Measurements from ENCODE around the gene TMEM126A.
"Not testable (repeated sequence)": the region's sequence is repeated elsewhere in the genome, so short reads cannot be mapped to it uniquely, and the experiment has no call there.

The TMEM126A gene

DNA sequence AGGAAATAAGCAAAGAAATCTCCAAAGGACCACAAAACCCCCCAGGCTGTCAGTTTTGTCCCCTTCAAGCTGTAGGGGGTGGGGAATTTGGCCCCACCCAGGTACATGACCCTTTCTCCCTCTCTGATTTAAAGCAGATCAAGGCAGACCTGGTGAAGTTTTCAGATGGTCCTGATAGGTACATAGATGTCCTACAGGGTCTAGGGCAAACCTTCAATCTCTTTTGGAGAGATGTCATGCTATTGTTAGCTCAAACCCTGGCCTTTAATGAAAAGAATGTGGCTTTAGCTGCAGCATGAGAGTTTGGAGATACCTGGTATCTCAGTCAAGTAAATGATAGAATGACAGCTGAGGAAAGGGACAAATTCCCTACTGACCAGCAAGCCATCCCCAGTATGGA lies 39.1 kb upstream of the TMEM126A start:
- not testable (repeated sequence) for H2BK120ac ChIP-seq (ENCODE audit: low read depth, low read length); H3K18ac ChIP-seq (ENCODE audit: low read length); H2BK15ac ChIP-seq (replicated peaks; ENCODE audit: low read depth); H4K5ac ChIP-seq (ENCODE audit: low read length); H2AK5ac ChIP-seq (ENCODE audit: low read length); H3K4me1 ChIP-seq (ENCODE audit: control insufficient read depth, low read depth, low read length); H3K36me3 ChIP-seq (ENCODE audit: control insufficient read depth, insufficient read depth, low read length); H3K23ac ChIP-seq (ENCODE audit: low read length); H3K27me3 ChIP-seq (ENCODE audit: insufficient read depth, low read length, poor library complexity); H3K79me2 ChIP-seq (ENCODE audit: control insufficient read depth, insufficient read depth, low read length); H2BK5ac ChIP-seq (ENCODE audit: low read length); DNase-seq; H4K8ac ChIP-seq (ENCODE audit: low read depth, low read length); H3K9ac ChIP-seq (ENCODE audit: low read length); H3K27ac ChIP-seq (ENCODE audit: low read depth, low read length); H3K56ac ChIP-seq (ENCODE audit: low read length); H3K4ac ChIP-seq (ENCODE audit: low read depth, low read length); H3K4me2 ChIP-seq (ENCODE audit: low read length); H3K79me1 ChIP-seq (ENCODE audit: low read length); H3K4me3 ChIP-seq (ENCODE audit: low read length)

DNA sequence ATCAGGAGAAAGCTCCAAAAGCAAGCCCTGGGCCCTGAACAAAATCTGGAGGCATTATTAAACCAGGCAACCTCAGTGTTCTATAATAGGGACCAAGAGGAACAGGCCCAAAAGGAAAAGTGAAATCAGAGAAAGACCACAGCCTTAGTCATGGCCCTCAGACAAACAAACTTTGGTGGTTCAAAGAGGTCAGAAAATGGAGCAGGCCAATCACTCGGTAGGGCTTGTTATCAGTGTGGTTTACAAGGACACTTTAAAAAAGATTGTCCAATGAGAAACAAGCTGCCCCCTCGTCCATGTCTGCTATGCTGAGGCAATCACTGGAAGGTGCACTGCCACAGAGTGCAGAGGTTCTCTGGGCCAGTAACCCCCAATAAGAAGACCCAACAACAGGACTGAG lies 38.5 kb upstream of the TMEM126A start:
- not testable (repeated sequence) for H2BK5ac ChIP-seq (ENCODE audit: low read length); DNase-seq; H2AK5ac ChIP-seq (ENCODE audit: low read length); H2BK120ac ChIP-seq (ENCODE audit: low read depth, low read length); H3K4me2 ChIP-seq (ENCODE audit: low read length); H2BK15ac ChIP-seq (replicated peaks; ENCODE audit: low read depth); H3K9ac ChIP-seq (ENCODE audit: low read length); H3K4ac ChIP-seq (ENCODE audit: low read depth, low read length); H3K23ac ChIP-seq (ENCODE audit: low read length); H3K79me1 ChIP-seq (ENCODE audit: low read length); H3K4me1 ChIP-seq (ENCODE audit: control insufficient read depth, low read depth, low read length); H4K5ac ChIP-seq (ENCODE audit: low read length); H4K8ac ChIP-seq (ENCODE audit: low read depth, low read length); H3K27me3 ChIP-seq (ENCODE audit: insufficient read depth, low read length, poor library complexity); H3K36me3 ChIP-seq (ENCODE audit: control insufficient read depth, insufficient read depth, low read length); H3K27ac ChIP-seq (ENCODE audit: low read depth, low read length); H3K18ac ChIP-seq (ENCODE audit: low read length); H3K4me3 ChIP-seq (ENCODE audit: low read length); H3K79me2 ChIP-seq (ENCODE audit: control insufficient read depth, insufficient read depth, low read length); H3K56ac ChIP-seq (ENCODE audit: low read length)
- no CpG with 5 or more reads among the region's 2 CpGs for WGBS (ENCODE audit: extremely low coverage, insufficient coverage, low lambda C conversion rate)

DNA sequence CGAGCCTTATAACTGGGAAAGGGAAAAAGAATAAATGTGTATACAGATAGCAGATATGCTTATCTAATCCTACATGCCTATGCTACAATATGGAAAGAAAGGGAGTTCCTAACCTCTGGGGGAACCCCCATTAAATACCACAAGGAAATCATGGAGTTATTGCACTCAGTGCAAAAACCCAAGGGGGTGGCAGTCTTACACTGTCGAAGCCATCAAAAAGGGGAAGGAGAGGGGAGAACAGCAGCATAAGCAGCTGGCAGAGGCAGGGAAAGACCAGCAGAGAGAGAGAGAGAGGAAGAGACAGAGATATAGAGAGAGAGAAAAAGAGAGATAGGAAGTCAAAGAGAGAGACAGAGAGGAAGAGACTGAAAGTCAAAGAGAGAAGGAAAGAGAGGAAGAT lies 36.1 kb upstream of the TMEM126A start:
- H3K27me3 ChIP-seq (ENCODE audit: insufficient read depth, low read length, poor library complexity); H3K18ac ChIP-seq (ENCODE audit: low read length); H3K36me3 ChIP-seq (ENCODE audit: control insufficient read depth, insufficient read depth, low read length); H4K5ac ChIP-seq (ENCODE audit: low read length); H3K4me2 ChIP-seq (ENCODE audit: low read length); H3K79me1 ChIP-seq (ENCODE audit: low read length); H2BK5ac ChIP-seq (ENCODE audit: low read length); H2BK120ac ChIP-seq (ENCODE audit: low read depth, low read length); H4K8ac ChIP-seq (ENCODE audit: low read depth, low read length); H3K56ac ChIP-seq (ENCODE audit: low read length); H3K4ac ChIP-seq (ENCODE audit: low read depth, low read length); H3K4me1 ChIP-seq (ENCODE audit: control insufficient read depth, low read depth, low read length); H2AK5ac ChIP-seq (ENCODE audit: low read length); DNase-seq; H3K9ac ChIP-seq (ENCODE audit: low read length); H3K23ac ChIP-seq (ENCODE audit: low read length); H2BK15ac ChIP-seq (replicated peaks; ENCODE audit: low read depth); H3K4me3 ChIP-seq (ENCODE audit: low read length); H3K27ac ChIP-seq (ENCODE audit: low read depth, low read length); H3K79me2 ChIP-seq (ENCODE audit: control insufficient read depth, insufficient read depth, low read length): not testable (repeated sequence)
- WGBS (ENCODE audit: extremely low coverage, insufficient coverage, low lambda C conversion rate): no CpG with 5 or more reads among the region's 2 CpGs

DNA sequence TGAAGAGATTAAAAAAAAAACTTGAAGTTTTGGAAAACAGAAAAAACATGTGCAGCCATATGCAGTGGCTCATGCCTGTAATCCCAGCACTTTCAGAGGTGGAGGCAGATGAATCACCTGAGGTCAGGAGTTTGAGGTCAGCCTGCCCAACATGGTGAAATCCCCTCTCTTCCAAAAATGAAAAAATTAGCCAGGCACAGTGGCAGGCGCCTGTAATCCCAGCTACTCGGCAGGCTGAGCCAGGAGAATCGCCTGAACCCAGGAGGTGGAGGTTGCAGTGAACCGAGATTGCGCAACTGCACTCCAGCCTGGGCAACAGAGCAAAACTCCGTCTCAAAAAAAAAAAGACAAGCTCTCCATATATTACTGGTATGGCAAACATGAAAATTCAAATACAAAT lies 28.3 kb upstream of the TMEM126A start:
- Histone ChIP-seq H4K5ac (ENCODE audit: low read length) (no peak overlapping the region), H3K79me1 (ENCODE audit: low read length) (no peaks in the 10 kb centered on the region), H3K4me2 (ENCODE audit: low read length) (no peak overlapping the region), H3K36me3 (ENCODE audit: control insufficient read depth, insufficient read depth, low read length) (no peaks in the 10 kb centered on the region), H3K18ac (ENCODE audit: low read length) (no peak overlapping the region), H2BK5ac (ENCODE audit: low read length) (no peak overlapping the region), H4K8ac (ENCODE audit: low read depth, low read length) (no peak overlapping the region), H3K27ac (ENCODE audit: low read depth, low read length) (no peak overlapping the region), H2BK15ac (replicated peaks; ENCODE audit: low read depth) (no peak overlapping the region), H3K4ac (ENCODE audit: low read depth, low read length) (no peak overlapping the region), H3K79me2 (ENCODE audit: control insufficient read depth, insufficient read depth, low read length) (no peaks in the 10 kb centered on the region), H3K4me1 (ENCODE audit: control insufficient read depth, low read depth, low read length) (no peaks in the 10 kb centered on the region), H2BK120ac (ENCODE audit: low read depth, low read length) (no peak overlapping the region), H2AK5ac (ENCODE audit: low read length) (no peak overlapping the region), H3K4me3 (ENCODE audit: low read length) (no peak overlapping the region), H3K23ac (ENCODE audit: low read length) (no peak overlapping the region), H3K9ac (ENCODE audit: low read length) (no peak overlapping the region), H3K56ac (ENCODE audit: low read length) (no peak overlapping the region), H3K27me3 (ENCODE audit: insufficient read depth, low read length, poor library complexity) (no peaks in the 10 kb centered on the region)
- no peak for DNase-seq
- WGBS (ENCODE audit: extremely low coverage, insufficient coverage, low lambda C conversion rate): no CpG with 5 or more reads among the region's 6 CpGs

DNA sequence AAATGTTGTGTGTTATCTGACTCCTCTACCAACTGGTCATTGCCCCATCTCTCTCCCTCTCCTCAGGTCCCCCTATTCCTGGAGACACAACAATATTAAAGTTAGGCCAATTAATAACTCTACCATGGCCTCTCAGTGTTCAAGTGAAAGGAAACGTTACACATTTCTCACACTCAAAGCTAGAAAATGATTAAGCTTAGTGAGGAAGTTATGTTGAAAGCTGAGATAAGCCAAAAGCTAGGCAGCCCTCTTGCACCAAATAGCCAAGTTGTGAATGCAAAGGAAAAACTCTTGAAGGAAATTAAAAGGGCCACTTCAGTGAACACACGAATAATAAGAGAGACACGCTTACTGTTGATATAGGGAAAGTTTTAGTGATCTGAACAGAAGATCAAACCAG lies 27.5 kb upstream of the TMEM126A start:
- no peak overlapping the region for H4K5ac ChIP-seq (ENCODE audit: low read length)
- no peak overlapping the region for H2BK5ac ChIP-seq (ENCODE audit: low read length)
- no peak overlapping the region for H3K9ac ChIP-seq (ENCODE audit: low read length)
- H3K23ac ChIP-seq (ENCODE audit: low read length): no peak overlapping the region
- no peak overlapping the region for H2BK15ac ChIP-seq (replicated peaks; ENCODE audit: low read depth)
- H2AK5ac ChIP-seq (ENCODE audit: low read length): no peak overlapping the region
- no peaks in the 10 kb centered on the region for H3K4me1 ChIP-seq (ENCODE audit: control insufficient read depth, low read depth, low read length)
- H3K27me3 ChIP-seq (ENCODE audit: insufficient read depth, low read length, poor library complexity): no peaks in the 10 kb centered on the region
- no peak overlapping the region for H3K4me2 ChIP-seq (ENCODE audit: low read length)
- H2BK120ac ChIP-seq (ENCODE audit: low read depth, low read length): no peak overlapping the region
- H3K18ac ChIP-seq (ENCODE audit: low read length): no peak overlapping the region
- H3K36me3 ChIP-seq (ENCODE audit: control insufficient read depth, insufficient read depth, low read length): no peaks in the 10 kb centered on the region
- H4K8ac ChIP-seq (ENCODE audit: low read depth, low read length): no peak overlapping the region
- H3K27ac ChIP-seq (ENCODE audit: low read depth, low read length): no peak overlapping the region
- H3K4ac ChIP-seq (ENCODE audit: low read depth, low read length): no peak overlapping the region
- H3K79me1 ChIP-seq (ENCODE audit: low read length): no peaks in the 10 kb centered on the region
- no peaks in the 10 kb centered on the region for H3K79me2 ChIP-seq (ENCODE audit: control insufficient read depth, insufficient read depth, low read length)
- no peak for DNase-seq
- no peak overlapping the region for H3K4me3 ChIP-seq (ENCODE audit: low read length)
- no peak overlapping the region for H3K56ac ChIP-seq (ENCODE audit: low read length)
- WGBS (ENCODE audit: extremely low coverage, insufficient coverage, low lambda C conversion rate): no CpG with 5 or more reads among the region's 3 CpGs

DNA sequence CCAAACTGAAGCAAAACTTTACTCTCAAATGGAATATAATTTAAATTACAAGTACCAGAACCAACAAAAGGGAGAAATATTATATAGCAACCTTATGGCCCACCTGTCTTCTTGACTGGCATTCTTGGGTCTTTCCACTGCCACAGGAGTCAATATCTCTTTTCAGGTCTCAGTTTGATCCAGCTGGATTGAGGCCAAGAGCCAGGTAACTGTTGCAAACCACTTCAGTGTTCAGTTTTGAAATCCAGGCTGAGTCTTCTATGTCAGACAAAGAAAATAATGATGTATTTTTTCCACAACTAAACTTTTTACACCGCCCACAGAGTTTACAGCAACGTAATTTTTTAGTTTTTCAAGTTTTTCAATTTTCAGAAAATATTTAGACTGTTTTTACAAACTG lies 21.3 kb upstream of the TMEM126A start:
- Histone ChIP-seq H3K23ac (ENCODE audit: low read length) (no peak overlapping the region), H3K27ac (ENCODE audit: low read depth, low read length) (no peak overlapping the region), H3K27me3 (ENCODE audit: insufficient read depth, low read length, poor library complexity) (no peaks in the 10 kb centered on the region), H3K79me1 (ENCODE audit: low read length) (peaks cover 5% of the 10 kb centered on the region), H3K4ac (ENCODE audit: low read depth, low read length) (no peak overlapping the region), H3K36me3 (ENCODE audit: control insufficient read depth, insufficient read depth, low read length) (peaks cover 2% of the 10 kb centered on the region), H2AK5ac (ENCODE audit: low read length) (no peak overlapping the region), H2BK120ac (ENCODE audit: low read depth, low read length) (no peak overlapping the region), H3K4me2 (ENCODE audit: low read length) (no peak overlapping the region), H3K4me3 (ENCODE audit: low read length) (no peak overlapping the region), H3K56ac (ENCODE audit: low read length) (no peak overlapping the region), H2BK5ac (ENCODE audit: low read length) (no peak overlapping the region), H3K4me1 (ENCODE audit: control insufficient read depth, low read depth, low read length) (no peaks in the 10 kb centered on the region), H3K79me2 (ENCODE audit: control insufficient read depth, insufficient read depth, low read length) (peaks cover 26% of the 10 kb centered on the region), H2BK15ac (replicated peaks; ENCODE audit: low read depth) (no peak overlapping the region), H3K9ac (ENCODE audit: low read length) (no peak overlapping the region), H4K5ac (ENCODE audit: low read length) (no peak overlapping the region), H3K18ac (ENCODE audit: low read length) (no peak overlapping the region), H4K8ac (ENCODE audit: low read depth, low read length) (no peak overlapping the region)
- 100% methylated on average over 2 of the region's 2 CpGs for WGBS (ENCODE audit: extremely low coverage, insufficient coverage, low lambda C conversion rate)
- DNase-seq: no peak
